GM19099 (cell line): ENCODE results near the gene SLC45A3.

Experiments used
- POLR2A ChIP-seq: IDR thresholded peaks from 3 replicates; pipeline ENCODE4 v1.6.1; 2011; ENCODE audit warnings: low read depth; ENCODE audit not compliant: insufficient read length; ENCODE audit errors: extremely low read depth

SLC45A3 gene

DNA sequence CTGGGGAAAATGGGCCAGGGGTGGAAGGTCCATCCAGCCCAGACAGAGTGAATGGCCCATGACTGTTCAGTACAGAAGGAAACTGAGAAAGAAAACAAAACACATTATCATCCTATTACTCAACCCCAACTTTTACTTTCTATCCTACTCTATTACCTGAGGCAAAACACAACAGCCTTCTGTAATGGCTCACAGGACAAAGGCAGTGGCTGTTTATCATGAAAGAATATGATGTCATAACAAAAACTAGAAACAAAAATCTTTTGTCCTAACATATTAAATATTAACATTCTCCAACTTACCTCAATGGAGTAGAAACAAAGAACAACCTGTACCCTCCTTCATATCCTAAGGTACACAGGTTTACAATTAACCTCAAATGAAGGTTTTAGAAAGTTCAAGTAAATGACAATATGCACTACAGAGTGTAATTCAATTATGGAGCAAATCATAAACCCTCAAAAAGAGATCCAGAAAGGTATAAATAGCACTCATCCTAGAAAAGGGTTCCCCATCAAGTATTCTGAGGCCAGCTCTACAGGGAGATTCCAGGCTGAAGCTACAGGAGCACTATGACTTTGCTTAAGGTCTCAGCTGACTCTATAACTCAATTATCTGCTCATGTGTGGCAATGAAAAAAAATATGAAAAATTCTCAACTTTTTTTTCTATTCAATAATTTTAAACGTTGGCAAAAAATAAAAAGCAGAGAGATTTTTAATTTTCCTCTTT lies 63.6 kb downstream of the SLC45A3 start:
- no peak for TF ChIP-seq POLR2A

DNA sequence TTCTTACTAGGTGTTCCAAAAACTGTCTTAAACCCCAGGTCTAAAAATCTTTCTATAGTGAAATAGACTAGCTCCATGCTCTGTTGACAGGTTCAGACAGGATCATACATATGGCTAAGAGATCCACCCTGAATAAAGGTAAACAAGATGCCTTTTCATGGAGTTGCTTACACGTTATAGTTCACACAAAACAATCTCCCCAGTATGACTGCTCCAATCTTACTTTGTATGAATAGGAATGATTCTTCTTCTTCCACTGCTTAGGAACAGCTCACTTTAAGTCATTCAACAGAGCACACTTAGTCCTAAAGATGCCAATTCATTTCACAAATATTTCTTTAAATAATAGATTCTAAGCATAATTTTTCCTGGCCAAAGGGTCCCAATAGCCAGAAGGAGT lies 64.5 kb downstream of the SLC45A3 start:
- no peak for TF ChIP-seq POLR2A

DNA sequence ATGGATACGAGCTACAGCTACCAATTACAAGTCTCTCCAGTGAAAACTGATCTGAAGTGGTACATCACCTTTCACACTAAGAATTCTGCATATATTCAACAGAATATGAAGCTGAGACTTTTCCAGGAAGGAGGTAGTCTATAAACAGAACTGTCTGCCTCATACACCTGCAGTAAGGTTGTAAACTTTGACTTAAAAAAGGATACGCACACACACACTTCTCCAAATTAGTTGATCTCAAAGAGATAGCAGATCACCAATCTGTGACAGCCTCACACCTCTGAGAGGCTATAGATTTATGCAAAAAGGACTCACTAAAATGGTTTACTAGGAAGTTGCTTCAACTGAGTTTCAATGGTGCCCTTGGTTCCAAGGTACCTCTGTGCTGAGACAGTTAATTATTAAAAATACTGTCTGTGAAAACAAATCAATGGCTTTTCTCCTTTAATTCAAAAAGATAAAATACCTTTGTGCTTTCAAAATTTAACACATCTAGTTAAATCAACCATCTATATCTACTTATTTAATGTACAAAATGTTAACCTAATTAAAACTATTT lies 66.4 kb downstream of the SLC45A3 start:
- TF ChIP-seq POLR2A = no peak

DNA sequence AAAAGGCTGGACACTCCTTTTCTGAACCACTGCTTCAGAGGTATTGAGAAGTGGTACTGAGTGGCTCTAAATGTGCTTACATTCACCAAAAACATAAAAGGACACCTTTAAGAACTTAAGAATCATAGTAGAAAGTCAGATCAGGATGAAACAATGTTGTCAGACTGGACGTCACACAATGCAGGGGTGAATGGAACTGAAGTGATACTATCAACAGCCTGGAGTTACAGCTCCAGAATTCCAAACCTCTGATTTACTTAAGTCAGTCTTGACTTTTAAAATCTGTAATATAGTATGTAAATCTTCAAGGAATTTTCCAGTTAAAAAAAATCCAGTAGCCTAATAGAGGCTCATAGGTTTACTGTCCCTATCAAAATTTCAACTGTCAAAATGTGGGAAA lies 67.8 kb downstream of the SLC45A3 start:
- no peak for TF ChIP-seq POLR2A

DNA sequence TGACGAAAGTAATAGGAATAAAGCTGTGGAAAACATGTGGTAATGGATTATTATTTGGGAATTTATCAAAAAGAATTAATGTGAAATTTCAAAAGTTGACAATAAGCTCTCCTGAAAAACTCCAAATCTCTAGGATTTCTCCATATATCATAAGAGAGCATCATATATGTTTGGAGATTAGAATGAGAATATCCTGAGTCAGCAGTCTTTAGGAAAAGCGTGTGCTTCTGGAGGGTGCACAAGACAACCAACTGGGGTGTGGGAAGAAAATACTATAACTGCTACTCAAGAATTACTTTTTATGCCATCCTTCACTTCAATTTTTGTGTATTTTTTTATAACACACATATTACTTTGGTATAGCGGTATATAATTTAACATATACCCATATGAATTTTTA lies 68.2 kb downstream of the SLC45A3 start:
- no peak for TF ChIP-seq POLR2A

DNA sequence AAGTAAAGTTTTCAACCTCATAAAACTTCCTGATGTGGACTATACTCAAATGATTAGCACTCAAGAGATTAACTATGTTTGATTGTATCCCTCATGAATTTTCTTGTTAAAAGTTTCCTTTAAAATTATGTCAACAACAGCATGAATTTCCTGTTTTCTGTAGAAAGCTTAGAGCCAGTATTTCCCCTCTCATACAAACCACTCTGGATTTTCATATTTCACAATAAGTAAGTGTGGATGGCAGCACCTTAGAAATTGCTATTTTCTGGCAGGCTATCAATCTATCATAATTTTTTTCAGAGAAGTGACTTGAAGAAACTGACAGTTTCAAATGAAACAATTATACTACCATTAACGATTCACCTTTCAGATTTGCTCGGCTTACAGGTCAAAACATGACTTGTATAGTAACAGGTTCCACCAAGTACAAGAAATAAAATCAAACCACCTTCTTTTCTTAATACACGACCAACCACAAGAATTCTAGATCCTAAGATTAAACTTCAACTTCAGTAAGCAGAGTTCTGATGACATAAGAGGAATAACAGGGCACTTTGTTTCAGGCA lies 69.3 kb downstream of the SLC45A3 start:
- no peak for TF ChIP-seq POLR2A

DNA sequence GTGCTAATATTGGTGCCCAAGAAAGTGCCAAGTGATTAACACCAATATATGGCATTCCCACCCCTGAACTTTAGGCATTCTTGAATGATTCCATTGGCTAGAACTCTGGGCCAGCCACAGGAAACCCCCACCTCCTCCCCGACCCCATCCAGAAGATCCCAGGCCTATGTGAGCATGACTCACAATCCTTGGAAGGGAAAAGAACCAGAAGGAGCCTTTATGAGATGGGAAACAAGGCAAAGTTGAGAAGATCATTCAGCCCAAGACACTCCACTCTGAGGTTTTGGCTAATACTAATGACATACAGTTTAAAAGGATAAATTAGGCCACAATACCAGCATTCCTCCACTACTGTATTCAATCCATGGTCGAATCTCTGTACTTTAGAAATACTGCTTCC lies 70.3 kb downstream of the SLC45A3 start:
- no peak for TF ChIP-seq POLR2A
